Keratinocyte (primary cell): Measurements from ENCODE around the gene ANKRD6. TPM values are rescaled to one million over a fixed set of nuclear protein-coding genes. Genes with fewer than 3 reads are reported as not detected.

Experiments
- DNase-seq: peaks from one replicate; pipeline ENCODE4 v3.0.0-alpha.2; 2011; ENCODE audit warnings: low read depth, missing footprints, low spot score
- FAIRE-seq: peaks from 2 replicates; lab custom pipeline; 2011; peaks lifted over from hg19 to GRCh38; lab: Jason Lieb, UNC
- H2AFZ ChIP-seq: 2 replicates; pipeline ENCODE4 v1.6.0; 2012; ENCODE audit warnings: low read length, control low read depth, inconsistent platforms; ENCODE audit not compliant: control insufficient read depth
- H3K27ac ChIP-seq: 2 replicates; pipeline ENCODE4 v1.5.1; 2011; ENCODE audit warnings: low read length; ENCODE audit not compliant: control insufficient read depth, insufficient read depth
- H3K27me3 ChIP-seq: 3 replicates; pipeline ENCODE4 v1.6.0; 2011; ENCODE audit warnings: low read length; ENCODE audit not compliant: control insufficient read depth, insufficient read depth; ENCODE audit errors: extremely low read depth
- H3K36me3 ChIP-seq, 2 experiments: 2 replicates in 1 of 2; 3 replicates in 1 of 2; pipeline ENCODE4 v1.5.1; 2011; ENCODE audit warnings: low read length in 2 of 2, mild to moderate bottlenecking in 1 of 2; ENCODE audit not compliant: control insufficient read depth in 2 of 2, insufficient read depth in 2 of 2; ENCODE audit errors: extremely low read depth in 1 of 2
- H3K4me1 ChIP-seq: 3 replicates; pipeline ENCODE4 v1.5.1; 2011; ENCODE audit warnings: low read length; ENCODE audit not compliant: control insufficient read depth, insufficient read depth; ENCODE audit errors: extremely low read depth
- H3K4me2 ChIP-seq: 3 replicates; pipeline ENCODE4 v1.6.0; 2011; ENCODE audit warnings: low read depth, low read length; ENCODE audit not compliant: control insufficient read depth, insufficient read depth; ENCODE audit errors: extremely low read depth
- H3K4me3 ChIP-seq, 3 experiments: fragments of 200-600 bp in 1 of 3; sonication (generic) in 1 of 3; 2 replicates in 2 of 3; 3 replicates in 1 of 3; pipeline ENCODE4 v1.5.1; 2011 to 2016; ENCODE audit warnings: low read length in 3 of 3, mild to moderate bottlenecking in 3 of 3, control low read depth in 2 of 3, inconsistent platforms in 1 of 3, low read depth in 1 of 3, mixed read lengths in 1 of 3, mixed run types in 1 of 3, moderate library complexity in 1 of 3; ENCODE audit not compliant: control insufficient read depth in 2 of 3, insufficient read depth in 2 of 3; ENCODE audit errors: extremely low read depth in 1 of 3
- H3K79me2 ChIP-seq: 2 replicates; pipeline ENCODE4 v1.6.0; 2012; ENCODE audit warnings: low read length; ENCODE audit not compliant: control insufficient read depth, insufficient read depth
- H3K9ac ChIP-seq: 3 replicates; pipeline ENCODE4 v1.6.0; 2011; ENCODE audit warnings: low read length; ENCODE audit not compliant: control insufficient read depth, insufficient read depth; ENCODE audit errors: extremely low read depth
- H3K9me1 ChIP-seq: 3 replicates; pipeline ENCODE4 v1.6.0; 2011; ENCODE audit warnings: low read length; ENCODE audit not compliant: control insufficient read depth, insufficient read depth; ENCODE audit errors: extremely low read depth
- H3K9me3 ChIP-seq: 2 replicates; pipeline ENCODE4 v1.5.1; 2012; ENCODE audit warnings: low read depth, low read length; ENCODE audit not compliant: control insufficient read depth
- H4K20me1 ChIP-seq: 3 replicates; pipeline ENCODE4 v1.6.0; 2011; ENCODE audit warnings: low read length; ENCODE audit not compliant: control insufficient read depth, insufficient read depth; ENCODE audit errors: extremely low read depth
- CTCF ChIP-seq, 3 experiments: IDR thresholded peaks in 1 of 3; conservative IDR thresholded peaks in 1 of 3; optimal IDR thresholded peaks in 1 of 3; 2 replicates in 2 of 3; 3 replicates in 1 of 3; pipeline versions ENCODE3 to v1.5.1; 2011; ENCODE audit warnings: low read length in 3 of 3, mild to moderate bottlenecking in 3 of 3, moderate library complexity in 2 of 3, control low read depth in 1 of 3, inconsistent platforms in 1 of 3; ENCODE audit not compliant: insufficient read depth in 2 of 3; ENCODE audit errors: extremely low read depth in 1 of 3
- EZH2 ChIP-seq: IDR thresholded peaks from one replicate; pipeline ENCODE4 v1.6.1; 2012; ENCODE audit warnings: inconsistent platforms, mild to moderate bottlenecking, low read length, moderate library complexity
- dilution Hi-C: fragments of 300-500 bp; cut with MboI; formaldehyde crosslinking; loops from one replicate; pipeline ENCODE4 v1.7.0; 2020; ENCODE audit warnings: low sequenced_read_pairs; ENCODE audit not compliant: extremely low pct_ligation_motif_present
- polyA plus RNA-seq, 5 experiments: library from polyadenylated mRNA; depleted of rRNA in 3 of 5; stranded (reverse) in 3 of 5; stranded (forward) in 1 of 5; unstranded in 1 of 5; fragments of >200 nt; gene quantifications; 1 replicate in 1 of 5; 2 replicates in 3 of 5; 3 replicates in 1 of 5; pipeline versions ENCODE4 v1.2.1 to v1.2.3, GENCODE V29; 2011 to 2012; ENCODE audit warnings: missing spikeins in 2 of 5, low read depth in 1 of 5, low replicate concordance in 1 of 5
- small RNA-seq, 3 experiments: library from RNA; depleted of rRNA; stranded (forward); fragments of <200 nt; gene quantifications; one replicate each; pipeline ENCODE3, GENCODE V24; 2012; ENCODE audit warnings: low read depth in 3 of 3, low replicate concordance in 1 of 3; ENCODE audit not compliant: insufficient read length in 3 of 3

Gene ANKRD6
- polyA plus RNA-seq, 1 donor (not counting 4 experiments of a cell fraction or from before 2014, with no cell fraction given), result 5.7 TPM

DNA sequence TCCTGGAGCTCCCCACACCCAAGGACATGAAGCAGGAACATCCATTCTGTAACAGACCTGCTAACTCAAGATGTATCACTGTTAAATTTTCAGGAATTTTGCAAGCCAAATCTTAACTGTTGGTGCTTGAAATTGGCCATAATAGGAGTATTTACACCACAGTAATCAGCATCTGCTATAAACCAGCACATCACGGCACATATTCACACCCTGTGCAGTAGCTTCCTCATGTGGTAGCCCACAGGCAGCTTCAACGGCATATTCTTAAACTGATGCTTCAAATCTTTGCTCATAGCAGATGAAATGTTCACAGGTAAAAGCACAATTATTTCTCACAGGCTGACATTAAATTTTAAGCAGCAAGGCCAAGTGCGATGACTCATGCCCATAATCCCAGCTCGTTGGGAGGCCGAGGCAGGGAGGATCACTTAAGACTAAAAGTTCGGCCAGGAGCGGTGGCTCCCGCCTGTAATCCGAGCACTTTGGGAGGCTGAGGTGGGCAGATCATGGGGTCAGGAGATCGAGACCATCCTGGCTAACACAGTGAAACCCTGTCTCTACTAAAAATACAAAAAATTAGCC is 249.1 kb downstream of the ANKRD6 start:
- Histone ChIP-seq H3K9me1 (no peaks in the 10 kb centered on the region), H3K36me3 (peaks cover 35 to 62% of the 10 kb centered on the region in 2 experiments), H3K79me2 (no peaks in the 10 kb centered on the region), H3K4me2 (no peak overlapping the region), H3K27me3 (no peaks in the 10 kb centered on the region), H3K27ac (no peak overlapping the region), H3K9me3 (no peaks in the 10 kb centered on the region), H3K4me1 (no peaks in the 10 kb centered on the region), H4K20me1 (no peaks in the 10 kb centered on the region), H3K4me3 (no peak overlapping the region), H3K9ac (no peak overlapping the region), H2AFZ (no peak overlapping the region)
- dilution Hi-C loops, result no loop called here
- DNase-seq (no peak), FAIRE-seq (no peak)
- no peak for TF ChIP-seq EZH2
- no peak for TF ChIP-seq CTCF (optimal IDR thresholded peaks at IDR 0.05 in 1 of 3, IDR thresholded peaks at IDR 0.05 in 1 of 3, conservative IDR thresholded peaks at IDR 0.05 in 1 of 3; ENCODE audit: extremely low read depth in 1 of 3, insufficient read depth in 2 of 3, low read length in 3 of 3)

DNA sequence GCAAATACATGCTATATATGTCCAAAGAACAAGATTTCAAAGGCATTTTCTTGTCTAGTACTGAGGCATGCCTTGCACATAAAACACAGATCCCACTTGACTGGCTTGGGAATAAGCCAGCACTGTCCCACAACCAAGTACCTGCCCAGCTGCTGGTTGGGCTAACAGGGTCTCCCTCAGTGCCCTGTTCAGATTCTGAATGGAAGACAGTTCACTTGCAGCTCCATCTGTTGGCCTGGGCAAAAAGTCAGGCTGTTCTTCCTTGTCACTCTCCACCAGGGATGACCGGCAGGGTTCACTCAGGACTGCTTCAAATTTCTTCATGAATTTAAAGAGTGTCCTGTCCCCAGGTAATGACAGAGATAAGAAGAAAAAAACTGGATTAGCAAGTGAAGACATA is 250.0 kb downstream of the ANKRD6 start:
- H3K9me1 ChIP-seq, result no peaks in the 10 kb centered on the region
- no peak overlapping the region for H3K9ac ChIP-seq
- H3K36me3 ChIP-seq, result peaks cover 36 to 56% of the 10 kb centered on the region in 2 experiments
- H3K27me3 ChIP-seq, result no peaks in the 10 kb centered on the region
- H2AFZ ChIP-seq, result no peak overlapping the region
- H3K4me2 ChIP-seq, result no peak overlapping the region
- H3K9me3 ChIP-seq, result no peaks in the 10 kb centered on the region
- dilution Hi-C loops, result no loop called here
- no peaks in the 10 kb centered on the region for H3K79me2 ChIP-seq
- TF ChIP-seq CTCF (optimal IDR thresholded peaks at IDR 0.05 in 1 of 3, IDR thresholded peaks at IDR 0.05 in 1 of 3, conservative IDR thresholded peaks at IDR 0.05 in 1 of 3; ENCODE audit: extremely low read depth in 1 of 3, insufficient read depth in 2 of 3, low read length in 3 of 3), result no peak
- TF ChIP-seq EZH2, result no peak
- DNase-seq (no peak), FAIRE-seq (no peak)
- H4K20me1 ChIP-seq, result no peaks in the 10 kb centered on the region
- H3K27ac ChIP-seq, result no peak overlapping the region
- H3K4me1 ChIP-seq, result no peaks in the 10 kb centered on the region
- no peak overlapping the region for H3K4me3 ChIP-seq

Small RNA genes lying within 50 kb of the gene (small RNA-seq; reads per million reads assigned to genes)
- gene RN7SL11P, result 0 reads per million in 3 experiments

Other genes starting within 250 kb of the ANKRD6 start
- 0.04 TPM in 1 of 3 replicates, not detected in the others for gene GABRR1, start 215.8 kb upstream of the ANKRD6 start, polyA plus RNA-seq
- gene GABRR2, start 117.9 kb upstream of the ANKRD6 start, polyA plus RNA-seq, result 0.03 to 0.12 TPM in 2 of 3 replicates, not detected in the other
- gene UBE2J1, start 80.4 kb upstream of the ANKRD6 start, polyA plus RNA-seq, result 17.0 to 26.7 TPM (median 19.7 TPM) in 3 replicates
- gene RRAGD, start 20.9 kb upstream of the ANKRD6 start, polyA plus RNA-seq, result 0.03 to 0.86 TPM (median 0.18 TPM) in 3 replicates
- gene LYRM2, start 205.6 kb downstream of the ANKRD6 start, polyA plus RNA-seq, result 25.9 to 43.0 TPM (median 34.0 TPM) in 3 replicates